Mesenchymal stem cell (in vitro differentiated cells and primary cell): Measurements from ENCODE around the gene ZNF189.
A peak's percentile ranks its signal among the peaks of the same experiment; 100 is the strongest.

Experiments
- DNase-seq: peaks from one replicate; pipeline ENCODE4 v3.0.0-alpha.2; 2013
- H2AFZ ChIP-seq: one replicate; pipeline ENCODE4 v1.6.1; 2013; ENCODE audit warnings: low read depth, mild to moderate bottlenecking, control low read depth, inconsistent platforms, low read length, moderate library complexity
- H2AK5ac ChIP-seq: 2 replicates; pipeline ENCODE4 v1.6.1; 2013; ENCODE audit warnings: low read length, moderate library complexity, mild to moderate bottlenecking, inconsistent platforms; ENCODE audit not compliant: severe bottlenecking
- H2BK120ac ChIP-seq: one replicate; pipeline ENCODE4 v1.6.1; 2013; ENCODE audit warnings: low read depth, mild to moderate bottlenecking, inconsistent platforms, low read length, moderate library complexity
- H2BK12ac ChIP-seq, 2 experiments: one replicate each; pipeline ENCODE4 v1.6.1; 2013; ENCODE audit warnings: inconsistent platforms in 2 of 2, low read length in 2 of 2, mild to moderate bottlenecking in 2 of 2, moderate library complexity in 2 of 2, control low read depth in 1 of 2
- H2BK15ac ChIP-seq: one replicate; pipeline ENCODE4 v1.6.1; 2013; ENCODE audit warnings: mild to moderate bottlenecking, low read depth, inconsistent platforms; ENCODE audit not compliant: poor library complexity, severe bottlenecking
- H2BK5ac ChIP-seq: 2 replicates; pipeline ENCODE4 v1.6.1; 2013; ENCODE audit warnings: low read depth, mild to moderate bottlenecking, low read length, control low read depth, inconsistent platforms; ENCODE audit not compliant: poor library complexity, severe bottlenecking
- H3K14ac ChIP-seq, 2 experiments: one replicate each; pipeline ENCODE4 v1.6.1; 2013; ENCODE audit warnings: inconsistent platforms in 2 of 2, low read length in 2 of 2, control low read depth in 1 of 2, mild to moderate bottlenecking in 1 of 2, moderate library complexity in 1 of 2
- H3K18ac ChIP-seq, 2 experiments: one replicate each; pipeline ENCODE4 v1.6.1; 2013; ENCODE audit warnings: inconsistent platforms in 2 of 2, low read length in 2 of 2, control low read depth in 1 of 2, low read depth in 1 of 2, mild to moderate bottlenecking in 1 of 2
- H3K23ac ChIP-seq, 2 experiments: one replicate each; pipeline ENCODE4 v1.6.1; 2013; ENCODE audit warnings: inconsistent platforms in 2 of 2, low read length in 2 of 2, mild to moderate bottlenecking in 2 of 2, moderate library complexity in 2 of 2, control low read depth in 1 of 2
- H3K27ac ChIP-seq: 2 replicates; pipeline ENCODE4 v1.5.1; 2013; ENCODE audit warnings: mild to moderate bottlenecking, moderate library complexity, low read length, control low read depth, inconsistent platforms; ENCODE audit not compliant: poor library complexity, severe bottlenecking
- H3K27me3 ChIP-seq, 2 experiments: 2 replicates each; pipeline versions ENCODE4 v1.6.1 to v1.7.0; 2013; ENCODE audit warnings: low read length in 2 of 2, mild to moderate bottlenecking in 2 of 2, moderate library complexity in 2 of 2, control low read depth in 1 of 2, inconsistent platforms in 1 of 2; ENCODE audit not compliant: control insufficient read depth in 1 of 2, insufficient read depth in 1 of 2
- H3K36me3 ChIP-seq, 2 experiments: 2 replicates each; pipeline versions ENCODE4 v1.6.1 to v1.7.0; 2013; ENCODE audit warnings: low read length in 2 of 2, control low read depth in 1 of 2, inconsistent platforms in 1 of 2, low read depth in 1 of 2, mild to moderate bottlenecking in 1 of 2; ENCODE audit not compliant: insufficient read depth in 2 of 2, control insufficient read depth in 1 of 2
- H3K4ac ChIP-seq, 2 experiments: one replicate each; pipeline ENCODE4 v1.6.1; 2013; ENCODE audit warnings: inconsistent platforms in 2 of 2, low read length in 2 of 2, mild to moderate bottlenecking in 2 of 2, moderate library complexity in 2 of 2, control low read depth in 1 of 2, low read depth in 1 of 2
- H3K4me1 ChIP-seq: 2 replicates; pipeline ENCODE4 v1.6.1; 2013; ENCODE audit warnings: low read depth, low read length, control low read depth; ENCODE audit not compliant: control insufficient read depth, insufficient read depth
- H3K4me2 ChIP-seq: 2 replicates; pipeline ENCODE4 v1.6.1; 2013; ENCODE audit warnings: low read length, mild to moderate bottlenecking, inconsistent platforms; ENCODE audit not compliant: poor library complexity, severe bottlenecking
- H3K4me3 ChIP-seq, 2 experiments: 2 replicates each; pipeline versions ENCODE4 v1.5.1 to v1.7.0; 2013; ENCODE audit warnings: low read length in 2 of 2, mild to moderate bottlenecking in 2 of 2, control low read depth in 1 of 2, low read depth in 1 of 2; ENCODE audit not compliant: insufficient read depth in 1 of 2
- H3K79me1 ChIP-seq: replicated peaks from 2 replicates; pipeline ENCODE4 v1.6.1; 2013; ENCODE audit warnings: mild to moderate bottlenecking, control low read depth, low read length, inconsistent platforms; ENCODE audit not compliant: poor library complexity, severe bottlenecking
- H3K9ac ChIP-seq: 2 replicates; pipeline ENCODE4 v1.7.0; 2013; ENCODE audit warnings: mild to moderate bottlenecking, low read length, moderate library complexity
- H3K9me3 ChIP-seq: 2 replicates; pipeline ENCODE4 v1.7.0; 2013; ENCODE audit warnings: mild to moderate bottlenecking, low read length; ENCODE audit not compliant: control insufficient read depth
- H4K8ac ChIP-seq: one replicate; pipeline ENCODE4 v1.6.1; 2013; ENCODE audit warnings: inconsistent platforms, mild to moderate bottlenecking, low read length, moderate library complexity
- H4K91ac ChIP-seq: one replicate; pipeline ENCODE4 v1.6.1; 2013; ENCODE audit warnings: mild to moderate bottlenecking, low read length, inconsistent platforms
- WGBS: methylation state at CpG from one replicate; pipeline ENCODE4 v1.1.7; 2013; ENCODE audit warnings: mixed read lengths; 5-methylcytosine and 5-hydroxymethylcytosine counted together

The ZNF189 gene

DNA sequence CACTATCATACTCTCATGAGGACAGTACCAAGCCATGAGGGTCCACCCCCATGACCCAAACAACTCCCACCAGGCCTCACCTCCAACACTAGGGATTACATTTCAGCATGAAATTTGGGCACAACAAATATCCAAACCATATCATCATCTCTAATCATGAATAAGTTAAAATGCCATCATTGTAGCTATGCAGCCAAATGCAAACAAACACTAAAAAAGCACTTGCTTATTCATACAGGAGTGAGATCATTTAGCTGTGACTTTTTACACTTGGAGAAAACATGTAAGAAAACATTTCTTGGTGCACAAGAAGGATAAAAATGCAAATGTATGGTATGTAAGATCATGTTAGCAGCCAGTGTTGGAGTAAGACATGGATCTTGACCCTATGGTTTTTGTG lies 38.0 kb upstream of the ZNF189 start:
- H2BK5ac ChIP-seq = no peak overlapping the region
- no peaks in the 10 kb centered on the region for H3K27me3 ChIP-seq
- H3K4me1 ChIP-seq = no peaks in the 10 kb centered on the region
- H3K27ac ChIP-seq = no peak overlapping the region
- no peak overlapping the region for H3K4me3 ChIP-seq
- no peak for DNase-seq
- H2BK12ac ChIP-seq = no peak overlapping the region
- H2BK120ac ChIP-seq = no peak overlapping the region
- H3K23ac ChIP-seq = no peak overlapping the region
- H2AFZ ChIP-seq = no peak overlapping the region
- no peak overlapping the region for H3K4ac ChIP-seq
- no peak overlapping the region for H4K8ac ChIP-seq
- no peak overlapping the region for H2BK15ac ChIP-seq
- H3K4me2 ChIP-seq = no peak overlapping the region
- no peaks in the 10 kb centered on the region for H3K9me3 ChIP-seq
- no peaks in the 10 kb centered on the region for H3K36me3 ChIP-seq
- no peak overlapping the region for H2AK5ac ChIP-seq
- no peaks in the 10 kb centered on the region for H3K79me1 ChIP-seq
- H4K91ac ChIP-seq = no peak overlapping the region
- no peak overlapping the region for H3K9ac ChIP-seq
- H3K18ac ChIP-seq = no peak overlapping the region
- H3K14ac ChIP-seq = no peak overlapping the region

DNA sequence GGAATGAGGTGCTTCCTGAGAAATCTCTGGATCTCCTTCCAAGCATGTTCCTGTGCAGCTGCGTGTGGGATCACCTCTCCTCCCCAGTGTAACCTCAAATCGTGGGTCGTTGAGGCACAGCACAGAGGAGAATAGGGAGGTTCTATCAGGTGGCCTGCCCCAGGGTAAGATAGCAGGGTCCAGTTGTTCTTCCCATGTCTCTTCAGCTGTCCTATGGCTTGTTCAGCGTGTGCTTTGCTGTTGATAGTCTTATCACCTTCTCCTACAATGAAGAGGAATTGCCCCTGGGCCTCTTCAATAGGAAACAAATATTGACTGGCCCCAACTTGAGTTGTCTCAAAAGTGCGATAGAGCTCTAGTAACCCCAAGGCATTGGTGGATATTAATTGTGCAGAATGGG lies 36.2 kb upstream of the ZNF189 start:
- H3K18ac ChIP-seq = no peak overlapping the region
- H4K91ac ChIP-seq = no peak overlapping the region
- H2AK5ac ChIP-seq = no peak overlapping the region
- H2BK120ac ChIP-seq = no peak overlapping the region
- no peak overlapping the region for H3K9ac ChIP-seq
- no peak overlapping the region for H3K4me2 ChIP-seq
- H3K27me3 ChIP-seq = no peaks in the 10 kb centered on the region
- no peak overlapping the region for H2BK15ac ChIP-seq
- no peak overlapping the region for H2AFZ ChIP-seq
- 80% methylated on average over 5 of the region's 5 CpGs for WGBS
- H3K4me1 ChIP-seq = peaks cover 2% of the 10 kb centered on the region
- no peaks in the 10 kb centered on the region for H3K36me3 ChIP-seq
- H3K27ac ChIP-seq = no peak overlapping the region
- DNase-seq = no peak
- H3K9me3 ChIP-seq = no peaks in the 10 kb centered on the region
- no peak overlapping the region for H3K14ac ChIP-seq
- no peak overlapping the region for H2BK5ac ChIP-seq
- no peaks in the 10 kb centered on the region for H3K79me1 ChIP-seq
- no peak overlapping the region for H3K4me3 ChIP-seq
- H3K23ac ChIP-seq = no peak overlapping the region
- no peak overlapping the region for H3K4ac ChIP-seq
- H4K8ac ChIP-seq = no peak overlapping the region
- H2BK12ac ChIP-seq = no peak overlapping the region

DNA sequence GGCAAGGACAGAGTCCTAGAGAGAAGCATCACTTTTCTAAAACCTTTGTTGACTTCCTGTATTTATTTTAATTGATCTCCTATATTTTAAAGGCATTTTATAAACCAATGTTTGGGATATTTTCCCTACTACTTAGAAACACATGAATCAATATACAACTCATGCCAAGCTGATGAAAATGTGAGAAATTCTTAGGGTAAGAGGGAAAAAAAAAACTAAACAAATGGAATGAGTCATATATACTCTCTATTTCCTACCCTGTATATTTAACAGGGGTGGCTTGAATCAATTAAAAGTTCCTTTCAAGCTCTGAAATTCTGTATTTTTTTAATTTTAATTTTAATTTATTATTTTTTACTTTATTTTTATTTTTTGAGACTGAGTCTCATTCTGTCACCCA lies 33.5 kb upstream of the ZNF189 start:
- Histone ChIP-seq H4K91ac (no peak overlapping the region), H3K9me3 (no peaks in the 10 kb centered on the region), H2BK5ac (no peak overlapping the region), H3K4me3 (no peak overlapping the region), H3K27ac (no peak overlapping the region), H3K23ac (no peak overlapping the region), H3K36me3 (no peaks in the 10 kb centered on the region), H2AK5ac (no peak overlapping the region), H2BK15ac (no peak overlapping the region), H2BK12ac (no peak overlapping the region), H3K9ac (no peak overlapping the region), H3K27me3 (no peaks in the 10 kb centered on the region), H2BK120ac (no peak overlapping the region), H3K18ac (no peak overlapping the region), H3K4me1 (peaks cover 2% of the 10 kb centered on the region), H3K79me1 (no peaks in the 10 kb centered on the region), H2AFZ (no peak overlapping the region), H3K4me2 (no peak overlapping the region), H4K8ac (no peak overlapping the region), H3K4ac (no peak overlapping the region), H3K14ac (no peak overlapping the region)
- peak; percentile 14 for DNase-seq

DNA sequence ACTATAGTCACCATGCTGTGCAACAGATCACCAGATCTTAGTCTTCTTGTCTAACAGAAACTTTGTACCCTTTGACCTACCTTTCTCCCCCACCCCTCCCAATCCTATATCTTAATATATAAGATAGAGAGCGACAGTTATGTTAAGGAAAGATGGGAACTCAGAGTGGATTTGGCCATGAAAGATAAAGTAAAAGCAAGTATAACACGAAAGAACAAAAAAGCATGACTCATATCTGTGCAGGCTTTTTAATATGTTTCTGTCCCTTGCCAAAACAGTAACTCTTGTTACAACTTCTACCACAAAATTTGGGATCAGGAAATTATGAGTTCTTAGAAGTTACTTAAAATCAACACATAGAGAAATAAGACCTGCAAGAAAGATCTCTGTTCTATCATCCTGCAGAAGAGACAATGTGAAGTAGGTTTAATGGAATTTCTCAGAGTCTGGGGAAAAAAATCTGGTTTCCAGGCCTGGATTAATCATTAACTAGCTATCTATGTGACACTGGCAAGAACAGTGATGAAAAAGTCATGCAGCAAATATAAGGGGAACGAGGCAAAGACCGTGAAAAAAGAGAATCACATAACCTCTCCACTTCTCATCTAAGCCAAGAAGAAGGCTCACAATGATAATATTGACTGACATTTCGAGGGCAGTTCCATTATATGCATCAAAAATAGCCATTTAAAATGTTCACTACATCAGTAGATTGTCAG lies 32.5 kb upstream of the ZNF189 start:
- WGBS = 95% methylated on average over 2 of the region's 5 CpGs
- Histone ChIP-seq H2AK5ac (no peak overlapping the region), H3K27ac (peak overlapping the region; percentile 76), H2BK15ac (no peak overlapping the region), H3K9ac (no peak overlapping the region), H3K4me1 (peaks cover 2% of the 10 kb centered on the region), H3K27me3 (no peaks in the 10 kb centered on the region), H3K4me2 (no peak overlapping the region), H3K4ac (no peak overlapping the region), H2BK120ac (no peak overlapping the region), H2BK12ac (no peak overlapping the region), H3K79me1 (no peaks in the 10 kb centered on the region), H3K14ac (no peak overlapping the region), H2AFZ (no peak overlapping the region), H3K9me3 (no peaks in the 10 kb centered on the region), H3K36me3 (no peaks in the 10 kb centered on the region), H3K18ac (no peak overlapping the region), H4K8ac (no peak overlapping the region), H4K91ac (no peak overlapping the region), H2BK5ac (no peak overlapping the region), H3K23ac (no peak overlapping the region), H3K4me3 (no peak overlapping the region)
- no peak for DNase-seq
